Heart left ventricle (tissue), 16 donors: ENCODE data around the gene C11orf91. TPM values are rescaled to one million over a fixed set of nuclear protein-coding genes. Genes with fewer than 3 reads are reported as not detected.

Experiments
- ATAC-seq, 4 donors: fragments of 200-7000 bp; cut with Tn5 transposase; one replicate each; pipeline ENCODE4 v1.9.1; 2020 to 2022; ENCODE audit warnings: moderate library complexity in 4 of 4, mild to moderate bottlenecking in 3 of 4, moderate number of reproducible peaks in 1 of 4
- DNase-seq, 5 donors: peaks; one replicate each; pipeline ENCODE4 v3.0.0-alpha.2; 2020
- H3K27ac ChIP-seq, 12 donors: fragments of 200-600 bp; sonication (generic) in 4 of 12; one replicate each; pipeline versions ENCODE4 v1.5.0 to v1.8.0; 2016 to 2022; ENCODE audit warnings: mild to moderate bottlenecking in 2 of 12
- H3K27me3 ChIP-seq, 9 donors: fragments of 200-600 bp; sonication (generic) in 2 of 9; one replicate each; pipeline versions ENCODE4 v1.5.1 to v1.8.0; 2016 to 2022; ENCODE audit warnings: mild to moderate bottlenecking in 3 of 9
- H3K36me3 ChIP-seq, 9 donors: fragments of 200-600 bp; sonication (generic) in 2 of 9; one replicate each; pipeline versions ENCODE4 v1.5.0 to v1.8.0; 2018 to 2022; ENCODE audit warnings: mild to moderate bottlenecking in 2 of 9
- H3K4me1 ChIP-seq, 12 donors: fragments of 200-600 bp; sonication (generic) in 4 of 12; one replicate each; pipeline versions ENCODE4 v1.5.0 to v1.8.0; 2016 to 2022; ENCODE audit warnings: mild to moderate bottlenecking in 3 of 12
- H3K4me3 ChIP-seq, 12 donors: fragments of 200-600 bp; sonication (generic) in 4 of 12; one replicate each; pipeline versions ENCODE4 v1.5.0 to v1.8.0; 2017 to 2022; ENCODE audit warnings: mild to moderate bottlenecking in 9 of 12, moderate library complexity in 4 of 12
- H3K9me3 ChIP-seq, 12 donors: fragments of 200-600 bp; sonication (generic) in 4 of 12; one replicate each; pipeline versions ENCODE4 v1.5.0 to v1.8.0; 2016 to 2022; ENCODE audit warnings: mild to moderate bottlenecking in 1 of 12
- CTCF ChIP-seq, 12 donors: fragments of 200-600 bp; sonication (generic) in 4 of 12; IDR thresholded peaks; one replicate each; pipeline versions ENCODE4 v1.5.0 to v1.8.0; 2018 to 2022; ENCODE audit warnings: antibody characterized with exemption in 12 of 12, mild to moderate bottlenecking in 5 of 12
- POLR2A ChIP-seq, 2 donors: fragments of 450-650 bp; IDR thresholded peaks; one replicate each; pipeline ENCODE4 v1.6.1; 2017; ENCODE audit warnings: antibody characterized with exemption in 2 of 2, mild to moderate bottlenecking in 2 of 2, moderate library complexity in 2 of 2
- WGBS, 4 donors: extraction: QIAGEN DNeasy Blood & Tissue Kit in 2 of 4; methylation state at CpG; one replicate each; pipeline versions ENCODE4 v1.1.5 to v1.1.7; 2013 to 2018; 5-methylcytosine and 5-hydroxymethylcytosine counted together
- intact Hi-C, 10 donors: fragments of 100-400 bp; cut with DNase I; formaldehyde crosslinking; loops; one replicate each; pipeline versions ENCODE4 v1.11.1 to v1.14.2; 2022
- polyA plus RNA-seq, 2 donors: library from polyadenylated mRNA; stranded (reverse); fragments of 200-250 nt; gene quantifications; one replicate each; pipeline ENCODE4 v1.2.3, GENCODE V29; 2013
- total RNA-seq, 9 donors: library from RNA; depleted of rRNA in 2 of 9; stranded (reverse); fragments of >200 nt in 2 of 9; fragmentation: NEBNext Ultra II Directional in 3 of 9; extraction: Animal tissue kit (Norgen Biotek cat#: 25700) in 3 of 9; gene quantifications; one replicate each; pipeline versions ENCODE4 v1.1.0 to v1.2.4, GENCODE V29; 2016 to 2023
- donor health status: ischemic (EF 13 %, LVEDD 7.1; RV severe dilation, severe dysfunction).
- donor health status: healthy with polysubstance abuse.
- donor health status: DM: no; HTN: yes; CAD: no.
- donor health status: DM: no; HTN: no; CAD: no.
- donor health status: ischemic (EF 25% LVEDD 6.9; RV normal size, moderate dysfunction).
- donor health status: ischemic (EF 25% LVEDD 5.7; RV mildly dilated, moderate dysfunction).
- donor health status: healthy.
- donor health status: DM: yes; HTN: yes; CAD: no.
- donor health status: ischemic (EF 35%, LVEDD 5.7; RV mildly dilated, moderate dysfunction).
- donor health status: nonischemic (EF 11% LVEDD 7.7; RV severe dilation, severe dysfunction).
- donor health status: DM: yes; HTN: yes; CAD: no.
- donor health status: PGD.
- donor health status: ischemic (EF 29% LVEDD 5.4; RV normal size, mild dysfunction).
- donor health status: nonischemic (EF 23%, LVEDD 6.1; RV moderate dilation, normal function).

Gene C11orf91
- total and polyA plus RNA-seq, 11 donors: 0.56 to 1.00 (median 0.70) TPM; not detected in 7

- Histone ChIP-seq H3K4me1 (peaks cover 0 to 18% (median 8%) of the 10 kb centered on the region in 12 donors), H3K36me3 (no peaks in the 10 kb centered on the region), H3K27me3 (no peaks in the 10 kb centered on the region), H3K27ac (no peak overlapping the region), H3K4me3 (no peak overlapping the region), H3K9me3 (no peaks in the 10 kb centered on the region)
- no peak for DNase-seq
- intact Hi-C loops: no loop called here
- 42 to 46% (median 43%) methylated on average over 3 to 4 of the region's 4 CpGs for WGBS, 4 donors
- no peak for ATAC-seq
- TF ChIP-seq POLR2A (IDR thresholded peaks at IDR 0.05): no peak
- no peak for TF ChIP-seq CTCF (IDR thresholded peaks at IDR 0.05)
Observed at GRCh38 chr11:33651555-33651954, 49.1 kb downstream of the C11orf91 start.

- Histone ChIP-seq H3K4me3 (no peak overlapping the region), H3K36me3 (no peaks in the 10 kb centered on the region), H3K27me3 (no peaks in the 10 kb centered on the region), H3K4me1 (peaks cover 0 to 23% (median 9%) of the 10 kb centered on the region in 12 donors), H3K27ac (no peak overlapping the region), H3K9me3 (no peaks in the 10 kb centered on the region)
- ATAC-seq: no peak
- no peak for TF ChIP-seq POLR2A (IDR thresholded peaks at IDR 0.05)
- TF ChIP-seq CTCF (IDR thresholded peaks at IDR 0.05): no peak
- WGBS, 4 donors: 90 to 96% (median 95%) methylated on average over 4 of the region's 4 CpGs
- intact Hi-C loops: no loop called here
- DNase-seq: no peak
Observed at GRCh38 chr11:33649944-33650343, 50.7 kb downstream of the C11orf91 start.

Other genes starting within 250 kb of the C11orf91 start
- 1,000 to 10,000 TPM in 3 of 9 donors, 100 to 1,000 TPM in 6; 588 to 1,434 (median 930) TPM for gene CD59, start 35.6 kb upstream of the C11orf91 start, total RNA-seq
- gene CD59, start 35.6 kb upstream of the C11orf91 start, polyA plus RNA-seq: 1,000 to 10,000 TPM in 1 of 2 donors, 100 to 1,000 TPM in 1; 133 to 1,175 TPM
- 10 to 100 TPM; 47.3 to 72.8 (median 52.4) TPM for gene FBXO3, start 73.7 kb upstream of the C11orf91 start, total RNA-seq
- 10 to 100 TPM; 25.7 to 35.4 TPM for gene FBXO3, start 73.7 kb upstream of the C11orf91 start, polyA plus RNA-seq
- 10 to 100 TPM in 4 of 9 donors, 1 to 10 TPM in 5; 4.5 to 29.6 (median 8.7) TPM for gene LMO2, start 191.2 kb upstream of the C11orf91 start, total RNA-seq
- gene LMO2, start 191.2 kb upstream of the C11orf91 start, polyA plus RNA-seq: 1 to 10 TPM; 7.9 to 9.6 TPM